BJ (cell line): ENCODE data around the gene CNDP2. TPM values are rescaled to one million over a fixed set of nuclear protein-coding genes. Genes with fewer than 3 reads are reported as not detected.

ENCODE experiments used
- CTCF ChIA-PET: fragments of 350-600 bp; formaldehyde crosslinking; extraction: SDS; loops from one replicate; lab custom pipeline; 2021; ENCODE audit warnings: antibody characterized with exemption, inconsistent platforms; lab: Yijun Ruan, JAX
- POLR2A ChIA-PET: fragments of 300-600 bp; sonication (Branson Sonifier 250); formaldehyde crosslinking; extraction: SDS; loops from one replicate; lab custom pipeline; 2021; ENCODE audit warnings: antibody characterized with exemption; lab: Charles Lee
- DNase-seq: peaks from one replicate; pipeline ENCODE4 v3.0.0-alpha.2; 2011; ENCODE audit warnings: low read depth
- H3K27me3 ChIP-seq: 2 replicates; pipeline ENCODE4 v1.6.0; 2011; ENCODE audit warnings: low read length; ENCODE audit not compliant: control insufficient read depth, insufficient read depth
- H3K36me3 ChIP-seq: 2 replicates; pipeline ENCODE4 v1.5.1; 2011; ENCODE audit warnings: low read length; ENCODE audit not compliant: control insufficient read depth, insufficient read depth
- H3K4me3 ChIP-seq: 2 replicates; pipeline ENCODE4 v1.5.1; 2011; ENCODE audit warnings: low read depth, mild to moderate bottlenecking, control low read depth, low read length
- polyA plus RNA-seq: library from polyadenylated mRNA; depleted of rRNA; stranded (reverse); fragments of >200 nt; gene quantifications from 2 replicates; pipeline ENCODE4 v1.2.3, GENCODE V29; 2011
- TF ChIP-seq, protein P1 (sequence below): IDR thresholded peaks from 2 replicates; pipeline ENCODE4 v1.5.1; 2011; ENCODE audit warnings: low read depth, mild to moderate bottlenecking, control low read depth, inconsistent platforms, low read length, moderate library complexity; ENCODE audit not compliant: insufficient read depth

CNDP2 gene
- polyA plus RNA-seq, 1 experiment: 99.4 TPM

DNA sequence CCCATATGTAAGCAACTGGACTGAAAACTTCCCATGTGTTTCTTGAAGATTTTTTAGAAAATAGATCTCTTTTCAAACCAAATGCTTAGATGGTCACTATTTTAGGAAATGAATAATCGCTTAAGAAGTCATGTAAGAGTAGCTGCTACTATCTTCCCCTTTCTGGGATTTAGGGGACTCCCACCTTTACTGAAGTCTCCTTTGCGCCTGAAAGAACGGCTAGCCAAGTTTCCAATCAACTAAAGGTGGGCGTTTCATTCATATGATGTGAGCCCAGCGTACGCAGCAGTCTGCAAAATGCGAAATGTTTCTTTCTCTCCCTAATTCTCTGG, 40.2 kb upstream of the CNDP2 start:
- DNase-seq: no peak
- ChIA-PET POLR2A (no interaction called here), CTCF (interaction anchor here (0.7 kb wide), 1 partner anchor 141 kb away, joined by 3 read pairs; no protein-coding TSS in a partner anchor)
- Histone ChIP-seq H3K4me3 (no peak overlapping the region), H3K27me3 (peaks cover 24% of the 10 kb centered on the region), H3K36me3 (no peaks in the 10 kb centered on the region)
- TF ChIP-seq, protein P1, sequence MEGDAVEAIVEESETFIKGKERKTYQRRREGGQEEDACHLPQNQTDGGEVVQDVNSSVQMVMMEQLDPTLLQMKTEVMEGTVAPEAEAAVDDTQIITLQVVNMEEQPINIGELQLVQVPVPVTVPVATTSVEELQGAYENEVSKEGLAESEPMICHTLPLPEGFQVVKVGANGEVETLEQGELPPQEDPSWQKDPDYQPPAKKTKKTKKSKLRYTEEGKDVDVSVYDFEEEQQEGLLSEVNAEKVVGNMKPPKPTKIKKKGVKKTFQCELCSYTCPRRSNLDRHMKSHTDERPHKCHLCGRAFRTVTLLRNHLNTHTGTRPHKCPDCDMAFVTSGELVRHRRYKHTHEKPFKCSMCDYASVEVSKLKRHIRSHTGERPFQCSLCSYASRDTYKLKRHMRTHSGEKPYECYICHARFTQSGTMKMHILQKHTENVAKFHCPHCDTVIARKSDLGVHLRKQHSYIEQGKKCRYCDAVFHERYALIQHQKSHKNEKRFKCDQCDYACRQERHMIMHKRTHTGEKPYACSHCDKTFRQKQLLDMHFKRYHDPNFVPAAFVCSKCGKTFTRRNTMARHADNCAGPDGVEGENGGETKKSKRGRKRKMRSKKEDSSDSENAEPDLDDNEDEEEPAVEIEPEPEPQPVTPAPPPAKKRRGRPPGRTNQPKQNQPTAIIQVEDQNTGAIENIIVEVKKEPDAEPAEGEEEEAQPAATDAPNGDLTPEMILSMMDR: no peak

DNA sequence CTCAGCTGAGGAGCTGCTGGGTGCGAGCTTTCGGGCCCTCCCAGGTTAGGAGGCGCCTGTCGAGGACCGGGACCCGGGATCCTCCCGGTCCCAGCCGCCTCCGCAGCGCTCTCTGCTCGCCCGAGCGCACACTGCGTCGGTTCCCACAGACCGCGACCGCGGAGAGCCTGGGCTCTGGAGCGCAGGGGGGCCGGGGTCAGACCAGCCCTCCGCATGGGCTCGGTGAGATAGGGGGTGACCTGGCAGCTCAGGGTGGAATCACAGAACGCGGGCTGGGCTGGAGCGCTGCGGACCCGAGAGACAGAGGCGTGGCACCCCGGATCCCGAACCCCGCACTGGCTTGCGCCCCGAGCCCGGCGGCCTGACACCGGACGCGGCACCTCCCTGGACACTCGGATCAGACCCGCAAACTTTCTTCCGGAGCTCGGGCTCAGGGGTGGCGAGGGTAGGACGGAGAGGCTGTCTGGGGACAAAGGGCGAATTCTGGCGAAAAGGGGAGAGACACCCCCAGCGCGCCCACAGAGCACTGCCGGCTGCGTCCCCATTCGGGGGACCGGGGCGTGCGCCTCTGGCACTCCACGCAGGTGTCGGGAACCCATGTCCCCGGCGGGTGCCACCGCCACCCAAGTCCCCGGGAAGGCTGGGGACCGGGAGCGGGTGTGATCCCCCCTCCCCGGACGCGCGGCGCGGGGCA, 39.7 kb upstream of the CNDP2 start:
- CTCF ChIA-PET: interaction anchor here (0.7 kb wide), 1 partner anchor 141 kb away, joined by 3 read pairs; no protein-coding TSS in a partner anchor
- H3K27me3 ChIP-seq: peaks cover 23% of the 10 kb centered on the region

DNA sequence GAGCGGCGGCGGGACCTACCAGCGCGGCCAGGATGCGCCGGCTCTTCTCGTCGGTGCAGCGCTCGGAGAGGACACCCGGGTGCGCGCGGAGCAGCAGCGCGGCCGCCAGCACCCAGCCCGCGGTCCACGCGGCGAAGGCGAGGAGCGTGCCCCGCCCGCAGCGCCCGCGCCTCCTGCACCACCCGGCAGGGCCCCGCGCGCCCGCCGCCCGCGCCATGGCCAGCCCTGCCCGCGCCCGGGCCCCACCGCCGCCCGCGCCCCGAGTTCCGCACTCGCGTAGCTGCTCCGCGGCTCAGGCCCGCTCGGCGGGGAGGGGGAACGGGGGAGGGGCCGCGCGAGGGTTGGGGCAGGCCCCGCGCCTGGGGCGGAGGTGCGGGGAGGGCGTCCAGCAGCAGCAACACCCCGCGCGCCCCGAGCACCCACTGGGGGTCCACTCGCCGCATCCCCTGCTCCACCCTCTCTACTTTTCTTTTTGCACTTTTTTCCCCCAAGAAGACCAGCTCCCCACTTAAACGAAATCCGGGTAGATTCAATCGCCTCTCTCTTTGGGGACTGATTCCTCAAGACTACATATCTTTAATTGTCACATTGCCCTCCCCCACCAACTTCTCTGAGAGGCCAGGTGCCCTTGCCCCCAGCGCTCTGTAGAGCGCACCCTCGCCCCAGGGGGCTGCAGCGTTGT, 39.0 kb upstream of the CNDP2 start, which contains the start of gene DIPK1C:
Gene DIPK1C (minus strand): TSS at position 266 of the 682 bp plus-strand sequence. CDS start 49 bp downstream, at position 217.
- POLR2A ChIA-PET: no interaction called here
- H3K27me3 ChIP-seq: peaks cover 23% of the 10 kb centered on the region
- CTCF ChIA-PET: no interaction called here
- no peak within 1 kb of the TSS for H3K4me3 ChIP-seq
- H3K36me3 ChIP-seq: no peaks in the 10 kb centered on the region
- no peak for DNase-seq
- TF ChIP-seq, protein P1: no peak

More for the DNA sequence above, 39.7 kb upstream of the CNDP2 start:
- POLR2A ChIA-PET: no interaction called here
- TF ChIP-seq, protein P1: no peak
- DNase-seq: no peak
- H3K36me3 ChIP-seq: no peaks in the 10 kb centered on the region
- H3K4me3 ChIP-seq: no peak overlapping the region

DNA sequence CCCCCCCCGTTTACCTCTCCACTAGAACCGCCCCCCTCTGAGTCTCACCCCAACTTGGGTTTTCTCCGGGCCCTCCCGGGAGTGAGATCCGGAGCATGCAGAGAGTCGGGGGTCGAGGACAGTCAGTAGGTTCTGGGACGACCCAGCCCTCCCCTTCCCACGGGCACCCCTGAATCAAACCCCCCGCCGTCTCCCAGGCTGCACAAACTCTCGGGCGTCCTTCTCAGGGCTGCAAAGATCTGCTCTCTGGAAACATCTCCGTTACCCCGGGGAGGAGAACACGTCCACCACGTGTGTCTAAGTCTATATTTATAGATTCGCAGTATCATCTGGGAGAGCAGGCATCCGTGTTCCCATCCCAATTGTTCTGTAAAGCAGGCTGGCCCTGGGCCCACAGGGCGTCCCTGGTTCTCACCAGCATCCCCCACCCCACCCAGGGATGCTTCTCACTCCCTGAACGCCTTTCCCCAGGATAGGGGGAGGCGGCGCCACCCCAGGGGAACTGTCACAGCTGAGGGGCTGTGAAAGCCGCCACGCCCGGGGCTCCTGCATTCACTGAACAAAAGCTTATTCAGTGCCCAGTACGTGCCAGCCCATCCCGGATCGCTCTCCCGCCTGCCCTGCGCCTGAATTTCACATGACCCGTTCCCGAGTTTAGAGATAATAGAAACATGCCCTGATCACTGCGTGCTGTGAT, 38.3 kb upstream of the CNDP2 start:
- Histone ChIP-seq H3K36me3 (no peaks in the 10 kb centered on the region), H3K27me3 (peaks cover 23% of the 10 kb centered on the region), H3K4me3 (no peak overlapping the region)
- no peak for DNase-seq
- TF ChIP-seq, protein P1: no peak
- ChIA-PET CTCF (no interaction called here), POLR2A (no interaction called here)

DNA sequence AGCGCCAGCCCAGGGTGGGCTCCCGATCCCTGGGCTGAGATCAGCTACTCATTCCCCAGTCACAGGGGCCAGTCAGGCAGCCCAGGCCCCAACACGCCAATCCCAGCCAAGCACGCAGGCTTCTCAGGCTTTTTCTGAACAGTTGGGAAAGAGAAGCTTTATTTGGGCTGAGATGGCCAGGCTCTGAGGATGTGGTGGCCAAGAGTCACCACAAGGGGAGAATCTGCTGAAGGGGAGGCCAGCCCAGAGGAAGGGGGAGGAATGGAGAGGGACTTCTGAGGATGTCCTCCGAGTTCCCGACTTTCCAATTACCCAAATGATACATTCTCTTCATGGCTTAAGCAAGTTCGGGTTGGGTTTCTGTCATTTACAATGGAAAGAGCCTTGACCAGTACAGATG, 36.3 kb upstream of the CNDP2 start:
- TF ChIP-seq, protein P1: peak; percentile 34
- DNase-seq: no peak
- H3K36me3 ChIP-seq: no peaks in the 10 kb centered on the region
- ChIA-PET POLR2A (no interaction called here), CTCF (interaction anchor here (1.0 to 2.0 kb wide), 2 partner anchors 16 to 19 kb away, joined by 3 to 4 read pairs; no protein-coding TSS in a partner anchor)
- peaks cover 24% of the 10 kb centered on the region for H3K27me3 ChIP-seq
- no peak overlapping the region for H3K4me3 ChIP-seq
